HL-60/S4 treated with retinoic acid at 250 ng/mL for 4 days and 3 days (cell line): ENCODE data around the gene HFE.

Experiments
- in situ Hi-C: fragments of 300-500 bp; cut with MboI; formaldehyde crosslinking; loops from 2 replicates; pipeline ENCODE4 v1.7.0; 2022; ENCODE audit warnings: low sequenced_read_pairs

HFE gene

GRCh38 chr6:26130581-26131249 is 43.5 kb downstream of the HFE start:
- in situ Hi-C loops, result no loop called here

- in situ Hi-C loops, result no loop called here
Measured at GRCh38 chr6:26131618-26132017, 44.4 kb downstream of the HFE start.

GRCh38 chr6:26133730-26134129 is 46.5 kb downstream of the HFE start:
- in situ Hi-C loops, result no loop called here

- in situ Hi-C loops, result no loop called here
Measured at GRCh38 chr6:26136321-26136720, 49.1 kb downstream of the HFE start.

GRCh38 chr6:26140254-26140966 is 53.2 kb downstream of the HFE start:
- in situ Hi-C loops, result no loop called here

GRCh38 chr6:26140967-26141294 is 53.7 kb downstream of the HFE start:
- in situ Hi-C loops, result no loop called here

GRCh38 chr6:26141378-26141904 is 54.2 kb downstream of the HFE start:
- in situ Hi-C loops, result no loop called here

- in situ Hi-C loops, result no loop called here
Measured at GRCh38 chr6:26142026-26142425, 54.8 kb downstream of the HFE start.
